Liver (tissue), 9 donors: ENCODE data around the gene PKP1. TPM values are rescaled to one million over a fixed set of nuclear protein-coding genes. Genes with fewer than 3 reads are reported as not detected.

Experiments used
- DNase-seq: peaks from one replicate; pipeline ENCODE4 v3.0.0-alpha.2; 2017; ENCODE audit warnings: low spot score
- H3K27ac ChIP-seq, 2 donors: one replicate each; pipeline ENCODE4 v1.7.0; 2013; ENCODE audit warnings: inconsistent platforms in 2 of 2, low read length in 2 of 2, control low read depth in 1 of 2, low read depth in 1 of 2, mild to moderate bottlenecking in 1 of 2
- H3K27me3 ChIP-seq, 4 donors: one replicate each; pipeline versions ENCODE4 v1.6.1 to v1.7.0; 2013; ENCODE audit warnings: low read length in 3 of 4, inconsistent platforms in 1 of 4, mild to moderate bottlenecking in 1 of 4, moderate library complexity in 1 of 4; ENCODE audit not compliant: control insufficient read depth in 4 of 4, insufficient read depth in 4 of 4
- H3K36me3 ChIP-seq, 4 donors: one replicate each; pipeline versions ENCODE4 v1.6.1 to v1.7.0; 2013; ENCODE audit warnings: low read length in 3 of 4, mild to moderate bottlenecking in 3 of 4, low read depth in 1 of 4, moderate library complexity in 1 of 4; ENCODE audit not compliant: control insufficient read depth in 4 of 4, insufficient read depth in 3 of 4
- H3K4me1 ChIP-seq, 4 donors: one replicate each; pipeline versions ENCODE4 v1.6.1 to v1.7.0; 2013; ENCODE audit warnings: low read length in 3 of 4, mild to moderate bottlenecking in 3 of 4, moderate library complexity in 1 of 4; ENCODE audit not compliant: control insufficient read depth in 4 of 4, insufficient read depth in 4 of 4
- H3K4me3 ChIP-seq, 3 donors: one replicate each; pipeline versions ENCODE4 v1.6.1 to v1.7.0; 2013; ENCODE audit warnings: low read length in 3 of 3, control low read depth in 1 of 3, low read depth in 1 of 3, mild to moderate bottlenecking in 1 of 3
- H3K9ac ChIP-seq, 2 donors: one replicate each; pipeline ENCODE4 v1.7.0; 2013; ENCODE audit warnings: low read length in 2 of 2, mild to moderate bottlenecking in 2 of 2, moderate library complexity in 2 of 2, control low read depth in 1 of 2, low read depth in 1 of 2
- H3K9me3 ChIP-seq, 4 donors: one replicate each; pipeline versions ENCODE4 v1.6.1 to v1.7.0; 2013; ENCODE audit warnings: low read length in 3 of 4; ENCODE audit not compliant: control insufficient read depth in 4 of 4
- CTCF ChIP-seq: fragments of 150-350 bp; IDR thresholded peaks from 2 replicates; pipeline ENCODE4 v1.5.1; 2017; ENCODE audit warnings: improper control_type of control experiment, low read depth, low read length; ENCODE audit not compliant: missing input control
- EGR1 ChIP-seq, 2 donors: IDR thresholded peaks; 2 replicates each; pipeline ENCODE4 v1.6.1; 2016 to 2018; ENCODE audit warnings: antibody characterized with exemption in 2 of 2, low read depth in 2 of 2
- FOXA1 ChIP-seq: IDR thresholded peaks from 2 replicates; pipeline ENCODE4 v1.6.1; 2016; ENCODE audit warnings: antibody characterized with exemption
- GABPA ChIP-seq, 2 donors: IDR thresholded peaks in 1 of 2; conservative IDR thresholded peaks in 1 of 2; 2 replicates each; pipeline ENCODE4 v1.6.1; 2016; ENCODE audit warnings: antibody characterized with exemption in 2 of 2, mild to moderate bottlenecking in 1 of 2, moderate library complexity in 1 of 2
- HNF4A ChIP-seq, 2 donors: conservative IDR thresholded peaks; 2 replicates each; pipeline ENCODE4 v1.6.1; 2016; ENCODE audit warnings: antibody characterized with exemption in 2 of 2, mild to moderate bottlenecking in 2 of 2
- HNF4G ChIP-seq: IDR thresholded peaks from 2 replicates; pipeline ENCODE4 v1.6.1; 2016; ENCODE audit warnings: antibody characterized with exemption
- MAX ChIP-seq: IDR thresholded peaks from 2 replicates; pipeline ENCODE4 v1.6.1; 2016; ENCODE audit warnings: antibody characterized with exemption
- NR2F2 ChIP-seq: IDR thresholded peaks from 2 replicates; pipeline ENCODE4 v1.6.1; 2016; ENCODE audit warnings: antibody characterized with exemption
- RAD21 ChIP-seq, 2 donors: IDR thresholded peaks; 2 replicates each; pipeline ENCODE4 v1.6.1; 2016; ENCODE audit warnings: antibody characterized with exemption in 2 of 2, mild to moderate bottlenecking in 2 of 2
- SP1 ChIP-seq: IDR thresholded peaks from 2 replicates; pipeline ENCODE4 v1.6.1; 2018; ENCODE audit warnings: antibody characterized with exemption, mild to moderate bottlenecking
- YY1 ChIP-seq: IDR thresholded peaks from 2 replicates; pipeline ENCODE4 v1.6.1; 2016; ENCODE audit warnings: antibody characterized with exemption, mild to moderate bottlenecking
- WGBS: extraction: QIAGEN DNeasy Blood & Tissue Kit; methylation state at CpG from one replicate; pipeline ENCODE4 v1.1.7; 2013; 5-methylcytosine and 5-hydroxymethylcytosine counted together
- polyA plus RNA-seq, 2 donors: library from polyadenylated mRNA; stranded (reverse) in 1 of 2; unstranded in 1 of 2; fragments of 200-250 nt in 1 of 2; fragments of >200 nt in 1 of 2; fragmentation: Nextera tagmentation in 1 of 2; extraction: Ambion mirVana in 1 of 2; gene quantifications; one replicate each; pipeline versions ENCODE4 v1.2.1 to v1.2.3, GENCODE V29; 2013 to 2015
- total RNA-seq, 2 donors: library from RNA; depleted of rRNA; stranded (reverse); fragments of >200 nt; gene quantifications; one replicate each; pipeline ENCODE4 v1.2.3, GENCODE V29; 2014
- TF ChIP-seq, protein P1 (sequence below): IDR thresholded peaks from 2 replicates; pipeline ENCODE4 v1.6.1; 2016; ENCODE audit warnings: antibody characterized with exemption, mild to moderate bottlenecking
- donor health status: healthy.
- donor health status: healthy.
- donor health status: healthy.
- donor health status: healthy.
- donor health status: healthy.

The PKP1 gene
- total and polyA plus RNA-seq, 4 donors = 0.01 TPM; not detected in 3

DNA sequence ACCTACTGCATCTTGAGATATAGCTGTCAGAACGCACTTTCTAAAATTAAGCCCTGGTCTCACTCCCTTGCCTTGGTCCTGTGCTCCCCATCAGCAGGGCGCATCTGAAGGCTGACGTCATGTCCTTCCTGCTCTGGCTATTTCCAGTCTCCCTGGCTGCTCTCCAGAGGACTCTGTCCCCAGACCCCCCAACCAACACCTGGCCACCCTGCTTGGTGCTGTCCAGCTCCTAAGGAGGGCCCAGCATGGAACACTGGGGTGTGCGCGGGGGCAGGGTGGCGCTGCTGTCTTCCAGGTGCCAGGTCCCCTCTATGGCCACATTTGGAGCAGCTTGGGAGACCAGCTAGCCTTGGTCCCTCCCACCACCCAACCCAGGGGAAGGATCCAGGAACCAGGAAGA lies 85.9 kb downstream of the PKP1 start:
- no peak overlapping the region for H3K4me3 ChIP-seq
- H3K27me3 ChIP-seq = peaks cover 0 to 4% (median 0%) of the 10 kb centered on the region in 4 donors
- no peak overlapping the region for H3K9ac ChIP-seq
- no peaks in the 10 kb centered on the region for H3K9me3 ChIP-seq
- no peak for TF ChIP-seq CTCF
- 74% methylated on average over 6 of the region's 6 CpGs for WGBS
- H3K27ac ChIP-seq = no peak overlapping the region
- H3K36me3 ChIP-seq = no peaks in the 10 kb centered on the region
- H3K4me1 ChIP-seq = no peaks in the 10 kb centered on the region
- no peak for DNase-seq

DNA sequence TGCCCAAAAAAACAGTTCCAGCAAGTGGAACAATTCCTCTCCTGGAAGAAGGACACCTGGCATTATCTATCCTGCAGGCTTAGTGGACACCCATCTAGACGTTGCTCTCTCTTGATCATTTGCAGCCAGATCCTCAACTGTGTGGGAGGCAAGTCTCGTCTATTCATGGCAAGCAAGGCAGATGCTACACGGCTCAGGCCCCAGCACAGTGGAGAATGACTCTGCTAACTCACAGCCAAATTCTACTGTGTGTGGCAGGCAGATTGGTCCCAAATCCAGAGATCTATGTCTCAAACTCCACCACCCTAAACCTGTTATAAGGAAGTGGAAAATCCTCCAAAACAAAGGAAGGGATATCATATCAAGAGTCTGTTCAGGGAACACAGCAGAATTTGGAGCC lies 87.2 kb downstream of the PKP1 start:
- 68% methylated on average over 3 of the region's 3 CpGs for WGBS
- Histone ChIP-seq H3K27me3 (peaks cover 0 to 4% (median 0%) of the 10 kb centered on the region in 4 donors), H3K36me3 (no peaks in the 10 kb centered on the region), H3K4me3 (no peak overlapping the region), H3K9me3 (no peaks in the 10 kb centered on the region), H3K4me1 (no peaks in the 10 kb centered on the region), H3K9ac (no peak overlapping the region), H3K27ac (no peak overlapping the region)
- no peak for DNase-seq
- TF ChIP-seq CTCF (no peak), SP1 (no peak), YY1 (no peak), EGR1 (IDR thresholded peaks at IDR 0.05; ENCODE audit: low read depth in 2 of 2) (no peak)
- TF ChIP-seq, protein P1, sequence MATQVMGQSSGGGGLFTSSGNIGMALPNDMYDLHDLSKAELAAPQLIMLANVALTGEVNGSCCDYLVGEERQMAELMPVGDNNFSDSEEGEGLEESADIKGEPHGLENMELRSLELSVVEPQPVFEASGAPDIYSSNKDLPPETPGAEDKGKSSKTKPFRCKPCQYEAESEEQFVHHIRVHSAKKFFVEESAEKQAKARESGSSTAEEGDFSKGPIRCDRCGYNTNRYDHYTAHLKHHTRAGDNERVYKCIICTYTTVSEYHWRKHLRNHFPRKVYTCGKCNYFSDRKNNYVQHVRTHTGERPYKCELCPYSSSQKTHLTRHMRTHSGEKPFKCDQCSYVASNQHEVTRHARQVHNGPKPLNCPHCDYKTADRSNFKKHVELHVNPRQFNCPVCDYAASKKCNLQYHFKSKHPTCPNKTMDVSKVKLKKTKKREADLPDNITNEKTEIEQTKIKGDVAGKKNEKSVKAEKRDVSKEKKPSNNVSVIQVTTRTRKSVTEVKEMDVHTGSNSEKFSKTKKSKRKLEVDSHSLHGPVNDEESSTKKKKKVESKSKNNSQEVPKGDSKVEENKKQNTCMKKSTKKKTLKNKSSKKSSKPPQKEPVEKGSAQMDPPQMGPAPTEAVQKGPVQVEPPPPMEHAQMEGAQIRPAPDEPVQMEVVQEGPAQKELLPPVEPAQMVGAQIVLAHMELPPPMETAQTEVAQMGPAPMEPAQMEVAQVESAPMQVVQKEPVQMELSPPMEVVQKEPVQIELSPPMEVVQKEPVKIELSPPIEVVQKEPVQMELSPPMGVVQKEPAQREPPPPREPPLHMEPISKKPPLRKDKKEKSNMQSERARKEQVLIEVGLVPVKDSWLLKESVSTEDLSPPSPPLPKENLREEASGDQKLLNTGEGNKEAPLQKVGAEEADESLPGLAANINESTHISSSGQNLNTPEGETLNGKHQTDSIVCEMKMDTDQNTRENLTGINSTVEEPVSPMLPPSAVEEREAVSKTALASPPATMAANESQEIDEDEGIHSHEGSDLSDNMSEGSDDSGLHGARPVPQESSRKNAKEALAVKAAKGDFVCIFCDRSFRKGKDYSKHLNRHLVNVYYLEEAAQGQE = no peak

DNA sequence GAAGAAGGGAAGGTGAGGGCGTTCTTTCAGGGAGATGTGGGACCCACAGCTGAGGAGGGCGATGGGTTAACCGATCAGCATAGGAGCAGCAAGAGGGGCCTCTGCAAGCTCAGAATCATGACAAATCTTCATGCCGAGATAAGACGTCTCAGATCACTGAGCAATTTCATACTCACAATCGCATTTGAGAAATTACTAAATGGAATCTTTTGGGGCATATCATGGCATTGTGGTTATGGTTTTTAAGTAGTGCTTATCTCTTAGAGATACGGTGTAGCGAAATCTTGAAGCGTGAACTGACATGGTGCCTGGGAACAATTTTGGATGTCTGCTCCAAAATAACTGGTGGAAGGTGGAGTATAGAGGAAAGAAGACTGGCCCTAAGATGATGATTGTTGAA lies 88.0 kb downstream of the PKP1 start:
- Histone ChIP-seq H3K9me3 (no peaks in the 10 kb centered on the region), H3K27ac (no peak overlapping the region), H3K36me3 (no peaks in the 10 kb centered on the region), H3K4me1 (no peaks in the 10 kb centered on the region), H3K9ac (no peak overlapping the region), H3K27me3 (peaks cover 0 to 5% (median 2%) of the 10 kb centered on the region in 4 donors), H3K4me3 (no peak overlapping the region)
- 78% methylated on average over 9 of the region's 9 CpGs for WGBS
- no peak for DNase-seq
- no peak for TF ChIP-seq EGR1 (IDR thresholded peaks at IDR 0.05; ENCODE audit: low read depth in 2 of 2)
- TF ChIP-seq RAD21 (IDR thresholded peaks at IDR 0.05) = no peak
- TF ChIP-seq SP1 = no peak
- TF ChIP-seq HNF4G = no peak
- no peak for TF ChIP-seq NR2F2
- no peak for TF ChIP-seq GABPA (IDR thresholded peaks at IDR 0.05 in 1 of 2, conservative IDR thresholded peaks at IDR 0.05 in 1 of 2)
- TF ChIP-seq, protein P1 = no peak
- TF ChIP-seq CTCF = no peak
- no peak for TF ChIP-seq MAX
- no peak for TF ChIP-seq HNF4A (conservative IDR thresholded peaks at IDR 0.05)
- no peak for TF ChIP-seq FOXA1
